BLaER1 treated with 17β-estradiol and CSF1 and Interleukin-3, amounts not matched to agents 10 nM and 100 nM (cell line): ENCODE data around the gene HOXB3.

Experiments used
- H3K27ac ChIP-seq, 11 experiments: shearing (Covaris generic); formaldehyde crosslinking; 2 replicates each; pipeline ENCODE4 v1.8.1; 2022
- H3K27me3 ChIP-seq, 11 experiments: shearing (Covaris generic); formaldehyde crosslinking; 2 replicates each; pipeline ENCODE4 v1.8.1; 2022
- H3K36me3 ChIP-seq, 11 experiments: shearing (Covaris generic); formaldehyde crosslinking; 2 replicates each; pipeline ENCODE4 v1.8.1; 2022
- H3K4me1 ChIP-seq, 10 experiments: shearing (Covaris generic); formaldehyde crosslinking; 2 replicates each; pipeline ENCODE4 v1.8.1; 2022
- H3K4me2 ChIP-seq, 11 experiments: shearing (Covaris generic); formaldehyde crosslinking; 2 replicates each; pipeline ENCODE4 v1.8.1; 2022
- H3K4me3 ChIP-seq, 10 experiments: shearing (Covaris generic); formaldehyde crosslinking; 2 replicates each; pipeline ENCODE4 v1.8.1; 2022
- H3K9ac ChIP-seq, 11 experiments: shearing (Covaris generic); formaldehyde crosslinking; 2 replicates each; pipeline ENCODE4 v1.8.1; 2022
- H3K9me3 ChIP-seq, 11 experiments: shearing (Covaris generic); formaldehyde crosslinking; replicated peaks in 1 of 11; 2 replicates each; pipeline ENCODE4 v1.8.1; 2022
- H4K20me1 ChIP-seq, 11 experiments: shearing (Covaris generic); formaldehyde crosslinking; 2 replicates each; pipeline ENCODE4 v1.8.1; 2022
- Cebpa-rat ChIP-seq, 11 experiments: shearing (Covaris generic); IDR thresholded peaks; 2 replicates each; pipeline ENCODE4 v1.8.1; 2022

The HOXB3 gene

GRCh38 chr17:48586355-48587258 lies 3.4 kb downstream of the HOXB3 start:
- H3K4me1 ChIP-seq: peaks cover 11 to 40% (median 22%) of the 10 kb centered on the region in 10 experiments; a peak in 18 of 20 replicates
- H4K20me1 ChIP-seq: peaks cover 0 to 97% (median 86%) of the 10 kb centered on the region in 11 experiments; a peak in 18 of 22 replicates
- H3K4me3 ChIP-seq: peak overlapping the region in 7 of 10 experiments; percentile 47 to 65 (median 52); a peak in 8 of 20 replicates

GRCh38 chr17:48584223-48584741 lies 5.8 kb downstream of the HOXB3 start:
- no peak overlapping the region for H3K4me3 ChIP-seq
- peaks cover 11 to 41% (median 22%) of the 10 kb centered on the region in 10 experiments; a peak in 18 of 20 replicates for H3K4me1 ChIP-seq
- H3K36me3 ChIP-seq: no peaks in the 10 kb centered on the region
- H3K27ac ChIP-seq: no peak overlapping the region
- H3K4me2 ChIP-seq: no peak overlapping the region
- H3K27me3 ChIP-seq: peaks cover 99 to 100% (median 100%) of the 10 kb centered on the region in 11 experiments
- 0 out of 22 replicates have a peak, but pooled peaks cover 0 to under 1% (median 0%) of the 10 kb centered on the region in 11 experiments for H3K9me3 ChIP-seq
- TF ChIP-seq Cebpa-rat (IDR thresholded peaks at IDR 0.05): no peak
- H4K20me1 ChIP-seq: peaks cover 0 to 96% (median 85%) of the 10 kb centered on the region in 11 experiments; a peak in 18 of 22 replicates
- no peak overlapping the region for H3K9ac ChIP-seq

More at GRCh38 chr17:48586355-48587258, 3.4 kb downstream of the HOXB3 start:
- no peak for TF ChIP-seq Cebpa-rat (IDR thresholded peaks at IDR 0.05)
- H3K9ac ChIP-seq: no peak overlapping the region
- H3K27ac ChIP-seq: no peak overlapping the region
- no peaks in the 10 kb centered on the region for H3K36me3 ChIP-seq
- no peaks in the 10 kb centered on the region for H3K9me3 ChIP-seq
- peaks cover 99 to 100% (median 100%) of the 10 kb centered on the region in 11 experiments for H3K27me3 ChIP-seq
- H3K4me2 ChIP-seq: peak overlapping the region; percentile 63 to 96 (median 83); a peak in 18 of 22 replicates

- H3K4me2 ChIP-seq: no peak overlapping the region
- peaks cover 99 to 100% (median 100%) of the 10 kb centered on the region in 11 experiments for H3K27me3 ChIP-seq
Observed at GRCh38 chr17:48583708-48584222, 6.3 kb downstream of the HOXB3 start.

GRCh38 chr17:48582750-48583069 lies 7.3 kb downstream of the HOXB3 start:
- Histone ChIP-seq H3K4me3 (no peak overlapping the region), H3K27ac (no peak overlapping the region), H3K36me3 (no peaks in the 10 kb centered on the region), H3K9me3 (peaks cover 0 to 9% (median 0%) of the 10 kb centered on the region in 11 experiments; a peak in 2 of 22 replicates), H3K9ac (no peak overlapping the region), H3K4me2 (no peak overlapping the region), H4K20me1 (peaks cover 0 to 89% (median 78%) of the 10 kb centered on the region in 11 experiments; a peak in 18 of 22 replicates), H3K27me3 (peaks cover 99 to 100% (median 100%) of the 10 kb centered on the region in 11 experiments), H3K4me1 (peaks cover 10 to 33% (median 19%) of the 10 kb centered on the region in 10 experiments; a peak in 18 of 20 replicates)
- no peak for TF ChIP-seq Cebpa-rat (IDR thresholded peaks at IDR 0.05)

More at GRCh38 chr17:48583708-48584222, 6.3 kb downstream of the HOXB3 start:
- Histone ChIP-seq H3K36me3 (no peaks in the 10 kb centered on the region), H3K9me3 (peaks cover 0 to 5% (median 0%) of the 10 kb centered on the region in 11 experiments; a peak in 2 of 22 replicates), H3K27ac (no peak overlapping the region), H4K20me1 (peaks cover 0 to 96% (median 86%) of the 10 kb centered on the region in 11 experiments; a peak in 18 of 22 replicates), H3K4me1 (peaks cover 11 to 41% (median 22%) of the 10 kb centered on the region in 10 experiments; a peak in 18 of 20 replicates), H3K4me3 (no peak overlapping the region), H3K9ac (no peak overlapping the region)
- no peak for TF ChIP-seq Cebpa-rat (IDR thresholded peaks at IDR 0.05)

GRCh38 chr17:48579760-48580554 lies 10.1 kb downstream of the HOXB3 start:
- no peak overlapping the region for H3K4me2 ChIP-seq
- H3K9me3 ChIP-seq: peaks cover 0 to 9% (median 0%) of the 10 kb centered on the region in 11 experiments; a peak in 2 of 22 replicates
- H4K20me1 ChIP-seq: peaks cover 0 to 87% (median 69%) of the 10 kb centered on the region in 11 experiments; a peak in 17 of 22 replicates
- no peak overlapping the region for H3K27ac ChIP-seq
- H3K36me3 ChIP-seq: no peaks in the 10 kb centered on the region
- H3K4me1 ChIP-seq: peaks cover 0 to 9% (median 2%) of the 10 kb centered on the region in 10 experiments; a peak in 5 of 20 replicates
- no peak overlapping the region for H3K9ac ChIP-seq
- H3K27me3 ChIP-seq: peaks cover 99 to 100% (median 100%) of the 10 kb centered on the region in 11 experiments
- no peak for TF ChIP-seq Cebpa-rat (IDR thresholded peaks at IDR 0.05)
- H3K4me3 ChIP-seq: no peak overlapping the region

GRCh38 chr17:48579471-48579759 lies 10.6 kb downstream of the HOXB3 start:
- H3K27me3 ChIP-seq: peaks cover 100% of the 10 kb centered on the region in 11 experiments
- TF ChIP-seq Cebpa-rat (IDR thresholded peaks at IDR 0.05): no peak
- H3K4me1 ChIP-seq: peaks cover 0 to 9% (median 2%) of the 10 kb centered on the region in 10 experiments; a peak in 5 of 20 replicates
- no peak overlapping the region for H3K4me2 ChIP-seq
- no peak overlapping the region for H3K27ac ChIP-seq
- peaks cover 0 to 90% (median 67%) of the 10 kb centered on the region in 11 experiments; a peak in 17 of 22 replicates for H4K20me1 ChIP-seq
- H3K9ac ChIP-seq: no peak overlapping the region
- no peak overlapping the region for H3K4me3 ChIP-seq
- peaks cover 0 to 9% (median 0%) of the 10 kb centered on the region in 11 experiments; a peak in 2 of 22 replicates for H3K9me3 ChIP-seq
- H3K36me3 ChIP-seq: no peaks in the 10 kb centered on the region

GRCh38 chr17:48578616-48579470 lies 11.2 kb downstream of the HOXB3 start:
- H4K20me1 ChIP-seq: peaks cover 0 to 90% (median 70%) of the 10 kb centered on the region in 11 experiments; a peak in 17 of 22 replicates
- H3K4me2 ChIP-seq: no peak overlapping the region
- TF ChIP-seq Cebpa-rat (IDR thresholded peaks at IDR 0.05): no peak
- no peak overlapping the region for H3K4me3 ChIP-seq
- peaks cover 0 to 9% (median 2%) of the 10 kb centered on the region in 10 experiments; a peak in 5 of 20 replicates for H3K4me1 ChIP-seq
- H3K27me3 ChIP-seq: peaks cover 100% of the 10 kb centered on the region in 11 experiments
- no peaks in the 10 kb centered on the region for H3K36me3 ChIP-seq
- peaks cover 0 to 9% (median 0%) of the 10 kb centered on the region in 11 experiments; a peak in 2 of 22 replicates for H3K9me3 ChIP-seq
- no peak overlapping the region for H3K9ac ChIP-seq
- no peak overlapping the region for H3K27ac ChIP-seq
